ENCODE measurements around the gene CHIC2.

The CHIC2 gene

GRCh38 chr4:53986062-53986461, 78.3 kb downstream of the CHIC2 start:
- TF ChIP-seq CTCF (IDR thresholded peaks at IDR 0.05; ENCODE audit: low read depth, low read length) (no peak), EZH2phosphoT487 (IDR thresholded peaks at IDR 0.05; ENCODE audit: low read depth) (no peak)

GRCh38 chr4:53981567-53981966, 82.8 kb downstream of the CHIC2 start:
- Histone ChIP-seq H3K9me3 (ENCODE audit: insufficient read depth, low read length) (no peaks in the 10 kb centered on the region), H3K9ac (ENCODE audit: low read length) (no peak overlapping the region), H3K4me3 (ENCODE audit: low read length) (no peak overlapping the region), H3K4me1 (ENCODE audit: low read length) (no peaks in the 10 kb centered on the region), H4K20me1 (ENCODE audit: insufficient read depth, low read length) (no peaks in the 10 kb centered on the region; the same call in 1 of the 2 replicates), H3K27me3 (ENCODE audit: low read depth, low read length) (no peaks in the 10 kb centered on the region), H3K27ac (ENCODE audit: low read length) (no peak overlapping the region), H2AFZ (ENCODE audit: low read depth, low read length) (no peak overlapping the region), H3K36me3 (replicated peaks; ENCODE audit: low read depth, low read length) (no peaks in the 10 kb centered on the region), H3K4me2 (ENCODE audit: low read length) (no peak overlapping the region), H3K79me2 (ENCODE audit: low read length) (no peaks in the 10 kb centered on the region)
- no peak for TF ChIP-seq CTCF (IDR thresholded peaks at IDR 0.05; ENCODE audit: low read depth, low read length)
- no peak for TF ChIP-seq EZH2phosphoT487 (IDR thresholded peaks at IDR 0.05; ENCODE audit: low read depth)

More at GRCh38 chr4:53986062-53986461, 78.3 kb downstream of the CHIC2 start:
- H3K4me1 ChIP-seq (ENCODE audit: low read length) = no peaks in the 10 kb centered on the region
- no peak overlapping the region for H2AFZ ChIP-seq (ENCODE audit: low read depth, low read length)
- H3K9me3 ChIP-seq (ENCODE audit: insufficient read depth, low read length) = no peaks in the 10 kb centered on the region
- H3K79me2 ChIP-seq (ENCODE audit: low read length) = no peaks in the 10 kb centered on the region
- no peaks in the 10 kb centered on the region; the same call in 1 of the 2 replicates for H4K20me1 ChIP-seq (ENCODE audit: insufficient read depth, low read length)
- no peaks in the 10 kb centered on the region for H3K36me3 ChIP-seq (replicated peaks; ENCODE audit: low read depth, low read length)
- no peaks in the 10 kb centered on the region for H3K27me3 ChIP-seq (ENCODE audit: low read depth, low read length)
- no peak overlapping the region for H3K27ac ChIP-seq (ENCODE audit: low read length)
- H3K4me2 ChIP-seq (ENCODE audit: low read length) = no peak overlapping the region
- H3K4me3 ChIP-seq (ENCODE audit: low read length) = no peak overlapping the region
- H3K9ac ChIP-seq (ENCODE audit: low read length) = no peak overlapping the region

- no peak overlapping the region for H3K4me3 ChIP-seq (ENCODE audit: low read length)
- H3K27me3 ChIP-seq (ENCODE audit: low read depth, low read length) = no peaks in the 10 kb centered on the region
- TF ChIP-seq CTCF (IDR thresholded peaks at IDR 0.05; ENCODE audit: low read depth, low read length) = no peak
- TF ChIP-seq EZH2phosphoT487 (IDR thresholded peaks at IDR 0.05; ENCODE audit: low read depth) = no peak
- no peak overlapping the region for H3K9ac ChIP-seq (ENCODE audit: low read length)
- H3K4me1 ChIP-seq (ENCODE audit: low read length) = no peaks in the 10 kb centered on the region
- no peaks in the 10 kb centered on the region for H3K9me3 ChIP-seq (ENCODE audit: insufficient read depth, low read length)
- H2AFZ ChIP-seq (ENCODE audit: low read depth, low read length) = no peak overlapping the region
- no peaks in the 10 kb centered on the region; the same call in 1 of the 2 replicates for H4K20me1 ChIP-seq (ENCODE audit: insufficient read depth, low read length)
- H3K79me2 ChIP-seq (ENCODE audit: low read length) = no peaks in the 10 kb centered on the region
- H3K36me3 ChIP-seq (replicated peaks; ENCODE audit: low read depth, low read length) = no peaks in the 10 kb centered on the region
- no peak overlapping the region for H3K4me2 ChIP-seq (ENCODE audit: low read length)
- H3K27ac ChIP-seq (ENCODE audit: low read length) = no peak overlapping the region
Measured at GRCh38 chr4:53981066-53981465, 83.3 kb downstream of the CHIC2 start.

- no peak overlapping the region for H3K4me3 ChIP-seq (ENCODE audit: low read length)
- H3K4me2 ChIP-seq (ENCODE audit: low read length) = no peak overlapping the region
- H3K4me1 ChIP-seq (ENCODE audit: low read length) = no peaks in the 10 kb centered on the region
- no peak overlapping the region for H2AFZ ChIP-seq (ENCODE audit: low read depth, low read length)
- no peaks in the 10 kb centered on the region for H3K27me3 ChIP-seq (ENCODE audit: low read depth, low read length)
- no peak for TF ChIP-seq EZH2phosphoT487 (IDR thresholded peaks at IDR 0.05; ENCODE audit: low read depth)
- TF ChIP-seq CTCF (IDR thresholded peaks at IDR 0.05; ENCODE audit: low read depth, low read length) = no peak
- no peaks in the 10 kb centered on the region for H4K20me1 ChIP-seq (ENCODE audit: insufficient read depth, low read length)
- no peak overlapping the region for H3K27ac ChIP-seq (ENCODE audit: low read length)
- H3K9me3 ChIP-seq (ENCODE audit: insufficient read depth, low read length) = no peaks in the 10 kb centered on the region
- H3K36me3 ChIP-seq (replicated peaks; ENCODE audit: low read depth, low read length) = no peaks in the 10 kb centered on the region
- no peak overlapping the region for H3K9ac ChIP-seq (ENCODE audit: low read length)
- H3K79me2 ChIP-seq (ENCODE audit: low read length) = no peaks in the 10 kb centered on the region
Measured at GRCh38 chr4:53974561-53974960, 89.8 kb downstream of the CHIC2 start.
